LHCN-M2 (cell line): ENCODE measurements around the gene C2orf80. TPM values are rescaled to one million over a fixed set of nuclear protein-coding genes. Genes with fewer than 3 reads are reported as not detected.
"Not testable (repeated sequence)": the region's sequence is repeated elsewhere in the genome, so short reads cannot be mapped to it uniquely, and the experiment has no call there.

ENCODE experiments used
- DNase-seq: peaks from one replicate; pipeline ENCODE4 v3.0.0-alpha.2; 2012; ENCODE audit warnings: low read depth
- total RNA-seq: library from RNA; depleted of rRNA; stranded (reverse); fragments of >200 nt; gene quantifications from 2 replicates; pipeline ENCODE4 v1.2.3, GENCODE V29; 2014

C2orf80 gene
- total RNA-seq, 1 experiment from 2014 or later, result not detected

DNA sequence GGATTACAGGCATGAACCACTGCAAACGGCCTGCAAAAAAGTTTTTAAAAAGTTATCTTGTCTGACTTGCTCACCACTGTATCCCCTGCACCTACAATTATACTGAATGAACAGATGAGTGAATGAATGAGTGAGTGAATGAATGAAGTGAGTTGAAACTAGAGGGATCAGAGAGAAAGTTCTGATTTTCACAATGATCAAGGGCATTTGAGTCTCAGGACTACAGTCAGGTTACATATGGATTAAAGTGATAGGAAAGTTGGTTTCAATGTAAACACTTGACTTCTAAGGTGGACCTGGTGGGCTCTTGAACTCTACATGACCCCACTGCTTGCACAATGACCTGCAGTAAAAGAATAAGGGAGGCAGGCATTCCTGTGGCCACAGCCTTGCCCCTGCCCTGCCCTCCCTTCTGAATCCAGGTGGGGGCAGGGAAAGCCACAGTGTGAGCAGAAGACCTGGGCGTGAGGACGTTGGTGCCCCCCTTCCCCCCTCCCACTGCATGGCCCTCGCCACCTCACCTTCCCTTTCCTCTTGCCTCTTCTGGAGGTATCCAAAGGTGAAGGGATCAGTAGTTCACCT, 10.7 kb downstream of the C2orf80 start:
- DNase-seq, result no peak

DNA sequence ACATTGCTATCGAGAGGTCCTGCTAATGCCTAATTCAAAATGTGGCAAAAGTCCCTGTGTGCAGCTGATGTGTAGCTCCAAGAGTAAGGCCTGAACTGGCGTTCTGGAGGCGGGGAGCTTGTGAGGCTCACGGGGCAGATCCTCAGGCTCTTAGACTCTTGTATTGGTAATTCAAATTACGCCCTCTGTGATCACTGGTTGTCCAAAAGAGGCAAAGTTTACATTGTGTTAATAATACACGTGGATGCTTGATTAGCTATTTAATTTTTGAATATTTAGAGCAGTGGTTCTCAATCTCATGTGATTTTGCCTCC, 14.0 kb downstream of the C2orf80 start:
- DNase-seq, result no peak

DNA sequence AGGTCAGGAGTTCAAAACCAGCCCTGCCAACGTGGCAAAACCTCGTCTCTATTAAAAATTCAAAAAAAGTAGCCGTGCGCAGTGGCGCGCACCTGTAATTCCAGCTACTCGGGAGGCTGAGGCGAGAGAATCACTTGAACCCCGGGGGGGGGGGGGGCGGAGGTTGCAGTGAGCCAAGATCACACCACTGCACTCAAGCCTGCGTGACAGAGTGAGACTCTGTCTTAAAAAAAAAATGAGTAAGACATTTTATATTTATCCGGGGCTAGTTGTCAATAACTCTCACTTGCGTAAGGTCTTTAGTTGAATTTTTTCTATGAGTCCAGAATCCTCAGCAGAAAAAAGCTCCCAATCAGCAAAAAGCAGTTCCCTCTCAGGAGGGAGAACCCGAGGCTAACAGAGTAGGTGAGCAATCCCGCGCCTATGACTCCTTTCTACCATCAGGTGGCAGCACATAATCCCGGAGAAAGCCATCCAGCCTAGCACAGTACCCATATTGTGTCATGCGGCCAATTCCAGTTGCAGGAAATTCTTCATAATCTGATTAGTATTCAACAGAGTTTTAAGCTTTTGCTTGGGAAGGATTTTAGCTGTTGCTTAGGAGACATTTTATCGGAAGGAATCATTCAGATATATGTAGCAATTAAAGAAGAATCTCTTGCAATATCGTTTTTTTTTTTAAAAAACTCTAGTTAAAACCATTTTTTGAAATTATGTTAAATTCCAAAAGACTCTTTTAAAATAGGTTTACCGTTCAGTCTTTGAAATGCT, 14.6 kb downstream of the C2orf80 start:
- DNase-seq, result peak; percentile 75

GRCh38 chr2:208174144-208174543, 15.7 kb downstream of the C2orf80 start:
- DNase-seq, result no peak

GRCh38 chr2:208172125-208172524, 17.7 kb downstream of the C2orf80 start:
- no peak for DNase-seq

GRCh38 chr2:208164951-208165755, 24.7 kb downstream of the C2orf80 start:
- no peak for DNase-seq

DNA sequence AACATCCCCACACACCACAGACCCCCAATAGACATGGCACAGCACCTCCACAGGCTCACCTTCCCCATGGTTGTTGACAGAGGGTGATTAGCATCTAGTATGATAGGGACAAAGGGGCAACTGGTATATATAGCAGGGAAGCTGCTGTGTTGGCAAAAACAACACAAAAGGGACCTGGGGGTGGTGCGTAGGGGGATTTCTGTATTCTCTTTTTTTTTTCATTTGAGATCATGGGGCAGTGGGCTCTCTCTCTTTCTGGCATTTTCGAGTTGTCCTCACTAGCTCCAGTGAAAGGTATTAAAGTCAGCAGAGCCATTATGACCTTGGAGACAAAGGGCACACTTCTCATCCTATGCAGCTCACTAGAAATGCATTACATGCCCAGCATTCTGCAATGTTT, 26.3 kb downstream of the C2orf80 start, which contains the start of gene CRYGA:
CRYGA (minus strand) TSS at position 101 of the 400 bp plus-strand sequence; CDS start at position 68, 33 bp downstream.
- no peak for DNase-seq

DNA sequence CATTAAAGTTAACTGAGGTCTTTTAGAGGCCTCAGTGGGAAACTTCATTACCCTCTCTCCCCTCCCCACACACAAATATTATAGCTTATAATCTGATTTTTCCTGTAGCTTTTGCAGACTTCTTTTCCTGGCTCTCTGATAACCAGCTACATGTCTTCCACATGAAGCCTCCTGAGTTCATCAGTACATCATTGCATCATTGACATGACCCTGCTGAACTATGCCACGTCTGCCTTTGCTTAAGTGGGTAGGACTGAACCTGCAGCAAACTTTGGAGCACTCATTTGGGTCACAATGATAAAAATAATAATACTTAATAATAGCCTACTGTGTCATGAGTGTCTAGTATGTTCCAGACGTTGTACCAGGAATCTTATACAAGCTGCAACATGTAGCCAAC, 33.4 kb downstream of the C2orf80 start:
- DNase-seq, result no peak

DNA sequence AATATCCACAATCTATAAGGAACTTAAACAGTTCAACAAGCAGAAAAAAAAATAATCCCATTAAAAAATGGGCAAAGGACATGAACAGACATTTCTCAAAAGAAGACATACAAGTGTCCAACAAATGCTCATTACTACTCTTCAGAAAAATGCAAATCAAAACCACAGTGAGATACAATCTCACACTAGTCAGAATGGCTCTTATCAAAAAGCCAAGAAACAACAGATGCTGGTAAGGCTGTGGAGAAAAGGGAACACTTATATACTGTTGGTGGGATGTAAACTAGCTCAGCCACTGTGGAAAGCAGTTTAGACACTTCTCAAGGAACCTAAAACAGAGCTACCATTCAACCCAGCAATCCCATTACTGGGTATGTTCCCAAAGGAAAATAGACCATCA, 36.7 kb downstream of the C2orf80 start:
- no peak for DNase-seq

- no peak for DNase-seq
Measured at GRCh38 chr2:208150956-208151355, 38.9 kb downstream of the C2orf80 start.

DNA sequence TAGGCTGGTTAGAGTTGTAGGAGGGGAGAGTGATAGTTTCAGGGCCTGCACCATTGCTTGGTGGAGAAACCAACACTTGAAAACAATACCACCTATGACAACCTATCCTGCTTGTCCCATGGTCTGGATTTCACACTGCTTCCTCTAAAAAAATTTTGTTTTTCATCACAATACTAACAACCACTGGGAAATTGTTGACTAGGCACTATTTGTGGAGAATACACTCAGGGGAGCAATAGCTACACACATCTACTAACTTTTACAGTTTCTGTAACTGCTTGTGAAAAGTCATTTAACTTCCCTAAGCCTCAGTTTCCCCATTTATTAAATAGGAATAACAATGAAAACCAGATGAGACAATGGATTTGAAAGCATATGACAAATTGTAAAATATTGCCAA, 39.7 kb downstream of the C2orf80 start:
- DNase-seq, result no peak

DNA sequence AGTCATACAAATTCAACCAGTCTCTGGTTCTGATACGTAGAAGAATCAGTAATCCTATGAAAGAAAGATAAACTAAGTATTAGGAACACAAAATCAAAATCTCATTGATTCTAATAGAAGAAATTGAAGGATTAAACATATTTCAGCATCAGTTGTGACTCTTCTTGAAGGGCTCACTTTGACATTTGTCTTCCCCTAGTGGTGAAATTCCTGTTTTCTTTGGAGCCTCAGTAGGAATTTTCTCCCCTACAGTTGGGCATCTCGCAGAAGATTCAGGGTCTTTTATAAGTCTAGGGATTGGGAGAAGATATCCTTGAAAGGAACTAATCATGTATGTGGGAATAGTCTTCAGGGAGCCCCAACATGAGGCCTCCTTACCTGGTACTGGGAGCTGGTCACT, 41.0 kb downstream of the C2orf80 start:
- DNase-seq, result no peak

DNA sequence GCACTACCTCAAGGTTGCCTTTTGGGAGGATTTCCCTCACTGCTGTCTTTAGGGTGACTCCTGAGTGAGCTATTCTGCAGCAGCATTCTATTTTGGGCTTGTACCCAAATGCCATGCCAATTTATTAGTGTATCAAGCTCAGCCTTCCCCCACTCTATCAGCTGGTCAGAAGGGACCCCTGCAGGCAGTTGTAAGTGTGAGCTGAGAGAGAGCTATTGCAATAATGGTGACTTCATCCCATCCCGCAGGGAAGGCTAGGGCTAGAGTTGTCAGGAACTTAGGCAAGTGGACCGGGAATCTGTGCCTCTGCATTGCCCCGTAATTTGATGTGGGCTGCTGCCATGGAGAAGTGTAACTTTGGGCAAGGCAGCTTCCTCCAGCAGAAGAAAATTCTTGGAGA, 42.1 kb downstream of the C2orf80 start:
- DNase-seq, result no peak

- DNase-seq, result no peak
Measured at GRCh38 chr2:208147008-208147407, 42.8 kb downstream of the C2orf80 start.

DNA sequence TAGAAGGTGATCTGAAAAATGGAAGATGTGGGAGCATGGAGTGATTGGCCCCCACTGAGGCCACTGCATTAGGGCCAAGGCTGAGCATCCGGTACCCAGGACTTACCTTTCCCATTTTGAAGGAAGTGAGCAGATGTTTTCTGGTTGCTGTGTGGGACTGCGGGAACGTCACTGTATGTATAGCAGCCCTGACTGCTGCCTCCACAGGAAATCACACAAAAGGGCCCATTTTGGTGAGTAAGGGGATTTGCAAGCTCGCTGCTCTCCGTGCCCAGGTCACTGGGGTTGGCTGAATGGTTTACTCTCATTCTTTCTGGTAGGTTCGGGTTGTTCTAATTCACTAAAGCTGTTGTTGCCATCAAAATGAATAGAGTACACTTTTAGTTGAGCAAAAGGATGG, 43.8 kb downstream of the C2orf80 start, which contains the start of gene CRYGB:
CRYGB (minus strand) TSS at position 153 of the 400 bp plus-strand sequence; CDS start at position 115, 38 bp downstream.
- no peak for DNase-seq

- no peak for DNase-seq
Measured at GRCh38 chr2:208142925-208143799, 46.7 kb downstream of the C2orf80 start.

DNA sequence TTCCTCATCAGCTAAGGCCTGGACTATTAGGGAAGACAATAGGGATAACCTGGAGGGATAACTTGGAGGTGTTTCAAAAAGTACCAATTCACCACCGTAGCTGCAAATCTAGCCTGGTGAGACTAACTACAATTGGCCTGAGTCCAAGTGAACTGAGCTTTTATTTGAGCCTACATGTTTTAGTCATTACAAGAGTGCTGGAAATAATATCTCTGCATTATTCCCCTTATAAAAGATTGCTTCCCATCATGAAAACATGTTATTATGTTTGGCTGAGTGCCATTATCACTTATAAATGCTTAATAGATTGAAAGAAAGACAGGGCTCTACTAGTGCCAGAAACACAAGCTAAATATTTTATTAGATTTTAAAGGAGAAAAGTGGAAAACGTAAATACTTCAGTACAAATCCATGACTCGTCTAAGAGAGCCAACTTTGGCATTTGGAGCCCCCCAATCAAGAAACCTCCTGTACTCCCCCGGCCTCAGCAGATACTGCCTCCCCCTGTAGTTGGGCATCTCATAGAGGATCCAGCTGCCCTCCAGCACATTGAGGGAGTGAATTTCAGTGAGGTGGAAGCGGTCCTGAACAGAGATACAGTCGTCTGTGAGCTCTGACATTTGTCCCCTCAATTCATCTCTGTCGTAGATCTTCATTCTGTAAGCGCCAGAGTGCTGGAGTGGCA, 47.4 kb downstream of the C2orf80 start:
- peak; percentile 3 for DNase-seq

GRCh38 chr2:208139447-208139846, 50.4 kb downstream of the C2orf80 start:
- DNase-seq, result no peak

DNA sequence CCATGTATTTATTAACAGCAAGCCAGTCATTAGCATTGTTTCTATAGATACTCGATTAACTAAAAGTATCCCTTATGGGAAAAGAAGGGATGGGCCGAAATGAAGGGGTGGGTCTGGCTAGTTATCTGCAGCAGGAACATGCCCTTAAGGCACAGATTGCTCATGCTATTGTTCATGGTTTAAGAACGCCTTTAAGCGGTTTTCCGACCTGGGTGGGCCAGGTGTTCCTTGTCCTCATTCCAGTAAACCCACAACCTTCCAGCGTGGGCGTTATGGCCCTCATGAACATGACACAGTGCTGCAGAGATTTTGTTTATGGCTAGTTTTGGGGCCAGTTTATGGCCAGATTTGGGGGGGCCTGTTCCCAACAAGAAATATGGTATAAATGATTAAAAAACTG, 51.5 kb downstream of the C2orf80 start:
- not testable (repeated sequence) for DNase-seq

GRCh38 chr2:208136716-208137094, 53.1 kb downstream of the C2orf80 start:
- DNase-seq, result no peak
